ENCODE results near the gene PDZD8.

The PDZD8 gene

DNA sequence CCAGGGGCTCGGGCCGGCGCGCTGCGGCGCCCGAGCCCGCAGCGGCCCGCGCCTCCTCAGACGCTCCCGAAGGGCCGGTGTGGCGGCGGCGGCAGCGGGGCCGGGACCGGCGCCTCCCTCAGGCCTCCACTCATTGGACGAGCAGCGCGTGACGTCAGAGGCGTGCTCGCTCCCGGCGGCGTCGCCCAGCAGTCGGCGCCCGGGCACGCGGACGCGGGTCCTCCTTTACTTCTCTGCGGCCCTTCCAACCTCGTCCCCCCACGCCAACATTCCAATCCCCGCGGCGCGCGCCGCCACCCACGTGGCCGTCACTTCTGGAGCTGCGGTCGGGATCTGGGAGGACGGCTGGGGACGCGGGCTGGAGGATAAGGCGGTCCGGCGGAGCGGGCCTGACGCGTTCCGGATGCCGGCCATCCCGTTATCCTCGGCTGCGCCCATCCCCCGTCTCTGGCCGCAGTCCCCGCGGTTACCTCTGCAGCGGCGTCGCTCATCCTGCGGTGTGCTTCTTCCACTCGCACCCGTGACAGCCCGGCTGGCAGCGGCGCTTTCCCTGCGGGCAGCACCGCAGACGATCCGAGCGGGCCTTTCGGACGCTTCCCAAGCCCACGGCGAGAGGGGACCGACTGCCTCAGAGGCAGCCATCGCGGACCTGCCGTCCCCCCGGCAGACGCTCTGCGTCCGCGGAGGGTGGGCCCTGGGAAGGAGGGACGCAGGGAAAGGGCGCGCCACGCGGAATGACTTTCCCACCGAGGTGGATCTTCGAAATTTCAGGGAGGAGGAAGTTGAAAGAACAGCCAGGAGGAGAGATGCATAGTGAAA is at the start of gene PDZD8:
TSS of gene PDZD8 (minus strand) at position 81 of the 819 bp plus-strand sequence. CDS start 213 bp downstream, outside the sequence.
- peak; percentile 92 for DNase-seq

DNA sequence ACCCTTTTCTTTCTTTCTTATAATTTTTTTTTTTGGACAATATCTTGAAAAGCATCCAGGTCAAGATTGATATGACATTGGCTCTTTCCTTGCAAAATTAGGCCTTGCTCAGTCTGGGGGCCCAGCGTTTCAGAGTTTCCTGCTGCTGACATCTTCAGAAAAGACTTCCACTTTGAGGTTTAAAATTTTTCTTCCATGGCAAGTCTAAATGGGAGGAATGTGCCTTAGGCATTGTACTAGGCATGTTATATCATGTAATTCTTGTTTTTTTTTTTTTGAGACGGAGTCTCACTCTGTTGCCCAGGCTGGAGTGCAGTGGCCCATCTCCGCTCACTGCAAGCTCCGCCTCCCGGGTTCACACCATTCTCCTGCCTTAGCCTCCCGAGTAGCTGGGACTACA is 48.9 kb upstream of the PDZD8 start:
- DNase-seq: no peak

DNA sequence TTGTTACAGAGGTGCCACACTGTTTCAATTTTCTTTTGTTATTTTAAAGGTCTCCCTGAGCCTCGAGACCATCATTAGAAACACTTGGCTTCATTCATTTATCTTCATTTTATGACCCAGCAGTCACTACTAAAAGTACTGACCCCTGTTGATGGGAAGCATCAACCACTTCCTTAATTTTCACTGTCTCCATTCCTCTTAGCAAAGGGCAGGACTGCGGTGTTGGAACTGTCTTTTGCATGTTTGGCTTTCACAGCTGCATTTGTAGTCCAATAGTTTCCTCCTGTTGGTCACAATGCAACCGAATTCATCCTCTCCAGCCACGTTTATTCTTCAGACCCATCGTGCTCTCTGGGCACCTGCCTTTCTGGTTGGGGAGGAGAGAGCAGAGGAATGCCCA is 46.7 kb upstream of the PDZD8 start:
- no peak for DNase-seq

GRCh38 chr10:117420768-117421167 is 45.5 kb upstream of the PDZD8 start:
- DNase-seq: no peak

DNA sequence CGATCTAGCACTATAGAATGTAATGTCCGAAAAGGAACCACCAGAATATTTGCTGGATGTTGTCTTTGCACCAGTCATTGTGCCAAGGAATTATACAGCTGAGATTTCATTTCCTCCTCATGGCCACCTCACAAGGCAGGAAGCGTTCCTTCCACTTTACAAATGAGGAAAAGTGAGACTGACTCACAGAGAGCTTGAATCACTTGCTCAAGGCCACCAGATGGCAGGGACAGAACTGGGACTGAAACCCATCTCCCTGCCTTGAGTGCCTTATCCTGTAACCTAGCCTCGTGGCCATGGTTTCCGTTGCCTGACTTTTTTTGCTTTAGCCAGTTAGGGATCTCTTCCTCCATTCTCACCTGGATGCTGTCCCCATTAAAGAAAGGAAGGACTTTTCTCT is 44.7 kb upstream of the PDZD8 start:
- no peak for DNase-seq

GRCh38 chr10:117419159-117419558 is 43.9 kb upstream of the PDZD8 start:
- no peak for DNase-seq

DNA sequence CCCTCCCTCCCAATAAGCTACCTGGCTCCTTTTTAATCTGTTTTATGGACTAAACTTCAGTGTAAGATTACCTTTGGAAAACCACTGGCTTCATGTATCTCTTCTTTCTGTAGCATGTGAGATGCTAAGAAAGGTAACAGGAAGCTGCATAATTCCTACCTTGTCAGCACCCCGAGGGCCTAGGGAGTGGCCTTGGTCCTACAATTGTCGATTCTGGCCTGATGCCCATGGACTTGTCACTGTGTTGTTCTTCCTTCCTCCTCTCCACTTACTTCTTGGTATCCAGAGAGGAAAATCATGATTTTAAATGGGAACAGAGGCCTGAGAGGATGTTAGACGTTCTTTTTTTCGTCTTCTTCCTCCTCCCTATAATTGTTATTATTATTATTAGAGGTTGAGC is 42.9 kb upstream of the PDZD8 start:
- DNase-seq: no peak

DNA sequence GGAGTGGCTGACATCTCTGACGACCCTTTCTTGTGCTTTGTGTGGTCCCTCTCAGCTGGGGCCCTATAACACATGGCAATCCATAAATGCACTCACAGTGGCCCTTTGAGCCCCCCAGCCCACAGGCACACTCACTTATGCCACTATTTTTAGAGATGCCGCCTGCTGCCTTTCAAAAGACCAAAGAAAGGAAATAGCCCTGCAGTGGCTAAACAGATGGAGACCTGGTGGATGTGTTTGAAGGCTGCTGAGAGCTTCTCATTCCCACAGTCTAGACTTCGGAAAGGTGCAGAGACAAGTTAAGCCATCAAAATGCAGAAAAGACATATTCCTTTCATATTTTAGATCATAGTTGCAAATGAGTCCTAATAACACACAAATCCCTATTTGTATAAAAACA is 42.0 kb upstream of the PDZD8 start:
- no peak for DNase-seq

DNA sequence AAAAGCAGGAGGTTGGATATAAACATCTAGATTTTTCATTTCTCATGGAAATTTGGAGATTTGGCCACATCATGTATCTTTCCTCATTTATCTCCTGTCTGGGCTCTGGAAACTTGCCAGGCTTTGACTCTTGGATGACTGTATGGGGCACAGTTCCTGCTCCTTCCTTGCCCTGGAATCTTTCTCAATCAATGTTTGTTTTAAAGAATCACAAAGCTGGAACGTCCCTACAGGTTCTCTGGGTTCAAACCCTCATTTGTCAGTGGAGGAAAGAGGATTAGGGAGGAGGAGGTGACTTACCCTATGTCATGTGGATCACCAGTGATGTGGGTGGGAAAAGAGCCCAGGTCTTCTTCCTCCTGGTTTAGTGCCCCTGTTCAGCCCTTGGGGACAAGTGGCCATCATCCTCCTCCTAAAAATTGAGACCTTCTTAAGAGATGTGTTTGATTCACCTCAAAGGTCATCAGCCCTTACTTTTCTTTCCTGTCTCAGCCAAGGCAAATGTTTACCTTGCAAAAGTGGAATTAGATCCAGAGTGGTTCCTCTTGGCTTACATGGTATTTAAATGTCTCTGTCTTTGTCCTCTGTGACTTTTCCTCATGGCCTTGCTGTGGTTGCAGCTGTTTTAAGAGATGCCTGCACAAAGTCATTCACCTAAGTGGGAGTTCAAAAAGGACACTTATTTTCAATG is 38.8 kb upstream of the PDZD8 start:
- DNase-seq: no peak

DNA sequence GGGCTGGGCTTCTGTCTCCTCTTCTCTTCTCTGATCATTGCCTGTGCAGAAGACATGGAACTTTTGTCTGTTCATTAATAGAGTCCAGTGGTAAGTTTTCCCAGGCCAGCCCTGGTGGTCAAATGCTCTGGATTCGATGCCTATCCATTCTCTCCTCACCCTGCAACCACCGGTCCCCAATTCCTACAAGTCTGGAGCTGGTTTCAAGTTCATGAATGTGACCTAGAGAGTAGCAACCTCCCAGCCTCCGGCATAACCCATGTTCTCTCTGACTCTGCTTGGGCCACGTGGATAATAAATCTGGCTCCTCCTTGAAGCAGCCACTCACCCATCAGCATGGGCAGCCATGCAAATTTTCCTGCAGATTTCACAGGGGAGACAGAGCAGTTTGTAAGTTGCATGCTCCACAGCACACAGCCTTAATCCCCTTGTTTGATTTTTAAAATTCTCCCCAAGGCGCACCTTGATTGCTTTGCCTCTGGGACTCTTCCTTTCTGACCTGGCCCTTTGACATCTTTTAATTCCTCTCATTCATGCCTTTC is 37.3 kb upstream of the PDZD8 start:
- DNase-seq: no peak

- DNase-seq: no peak
These were observed 36.5 kb upstream of the PDZD8 start for GRCh38 chr10:117411479-117412399.

- DNase-seq: no peak
These were observed 35.3 kb upstream of the PDZD8 start for GRCh38 chr10:117410557-117410956.

DNA sequence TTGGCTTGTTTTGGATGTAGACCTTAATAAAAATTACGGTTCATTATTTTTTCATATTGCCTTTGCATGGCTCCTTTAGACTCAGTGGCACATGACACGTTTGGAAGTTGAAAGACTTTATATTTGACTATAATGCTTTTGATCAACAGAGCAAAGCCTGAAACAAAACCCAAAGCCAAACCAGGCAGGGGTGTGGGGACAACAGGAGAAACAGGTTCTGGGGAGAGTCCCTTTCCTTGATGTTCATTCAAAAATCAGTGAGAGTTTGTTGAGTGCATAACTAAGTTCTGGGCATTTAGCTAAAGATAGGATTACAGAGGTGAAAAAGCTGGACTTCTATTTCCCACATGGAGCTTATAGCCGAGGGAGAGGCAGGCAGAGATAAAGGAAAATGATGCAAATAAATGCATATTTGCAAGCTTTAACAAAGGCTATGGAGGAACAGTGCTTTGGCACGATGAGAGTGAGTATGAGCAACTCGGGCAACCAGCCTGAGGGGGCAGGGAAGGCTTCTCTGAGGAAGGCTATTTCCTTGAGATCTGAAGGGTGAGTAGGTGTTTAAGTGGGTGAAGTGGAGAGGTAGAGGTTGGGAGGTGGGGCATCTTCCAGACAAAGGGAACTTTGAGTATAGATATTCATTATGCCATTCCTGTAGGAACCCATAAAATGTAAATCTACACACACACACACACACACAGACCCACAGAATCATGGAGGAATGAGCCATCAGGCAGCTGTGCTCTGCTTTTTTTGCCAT is 34.5 kb upstream of the PDZD8 start:
- no peak for DNase-seq

DNA sequence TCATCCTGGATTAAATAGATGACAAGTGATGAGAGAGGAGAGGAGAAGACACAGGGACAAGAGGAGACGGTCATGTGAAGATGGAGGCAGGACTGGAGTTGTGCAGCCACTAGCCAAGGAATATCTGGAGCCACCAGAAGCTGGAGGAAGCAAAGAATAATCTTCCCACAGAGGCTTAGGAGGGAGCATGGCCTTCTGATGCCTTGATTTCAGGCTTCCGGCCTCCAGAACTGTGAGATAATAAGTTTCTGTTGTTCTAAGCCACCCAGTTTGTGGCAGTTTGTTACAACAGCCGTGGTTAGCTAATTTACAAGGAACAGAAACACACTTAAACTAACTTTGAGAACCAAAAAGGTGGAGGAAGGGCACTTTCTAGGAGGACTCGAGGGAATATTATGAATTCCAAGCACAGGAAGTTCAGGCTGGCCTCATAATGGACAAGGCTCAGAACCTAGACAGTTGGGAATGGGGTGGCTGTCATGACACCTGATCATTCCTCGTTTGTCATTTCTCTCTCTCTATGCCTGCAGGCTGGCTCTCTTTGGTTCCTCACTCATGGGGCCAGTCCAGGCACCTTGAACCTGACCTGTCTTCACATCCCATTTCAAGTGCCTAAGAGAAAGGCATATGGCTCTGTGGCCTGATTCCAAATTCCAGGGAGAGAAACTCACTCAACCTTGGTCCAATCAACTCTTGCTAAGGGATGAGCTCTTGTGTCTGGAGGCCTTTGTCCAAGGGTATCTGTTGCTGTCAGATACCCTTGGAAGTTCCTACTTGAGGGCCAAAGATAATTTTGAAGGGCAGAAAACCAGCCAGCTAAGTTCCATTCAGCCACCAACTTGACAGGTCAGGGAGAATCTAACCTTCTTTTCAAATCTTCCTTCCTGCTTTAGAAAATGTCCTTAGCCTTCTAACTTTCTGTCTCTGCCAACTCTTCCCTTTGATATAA is 33.5 kb upstream of the PDZD8 start:
- DNase-seq: no peak

DNA sequence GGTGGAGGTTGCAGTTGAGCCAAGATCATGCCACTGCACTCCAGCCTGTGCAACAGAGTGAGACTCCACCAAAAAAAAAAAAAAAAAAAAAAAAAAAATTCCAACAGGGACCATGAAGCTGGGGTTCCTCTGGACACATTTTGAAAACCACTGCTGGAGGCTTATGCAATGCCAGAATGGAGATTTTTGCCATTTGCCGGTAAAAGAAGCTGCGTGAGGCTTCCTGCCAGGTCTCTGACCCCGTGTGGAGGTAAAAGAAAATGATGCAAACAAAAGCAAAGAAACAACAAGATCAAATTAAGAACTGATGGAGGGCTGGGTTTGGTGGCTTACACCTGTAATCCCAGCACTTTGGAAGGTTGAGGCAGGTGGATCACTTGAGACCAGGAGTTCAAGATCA is 30.5 kb upstream of the PDZD8 start:
- DNase-seq: no peak

DNA sequence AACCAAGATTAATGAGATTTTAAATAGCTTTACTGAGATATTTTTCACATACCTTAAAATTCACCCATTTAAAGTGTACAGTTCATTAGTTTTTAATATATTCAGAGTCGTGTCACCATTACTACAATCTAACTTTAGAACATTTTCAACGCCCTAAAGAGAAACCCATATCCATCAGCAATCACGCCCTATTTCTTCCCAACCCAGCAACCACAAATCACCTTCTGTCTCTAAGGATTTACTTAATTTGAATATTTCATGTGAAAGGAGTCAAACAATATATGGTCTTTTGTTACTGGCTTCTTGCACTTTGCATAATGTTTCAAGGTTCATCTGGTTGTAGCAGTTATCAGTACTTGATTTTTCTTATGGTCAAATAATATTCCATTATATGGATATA is 25.1 kb upstream of the PDZD8 start:
- no peak for DNase-seq

- no peak for DNase-seq
These were observed 24.3 kb upstream of the PDZD8 start for GRCh38 chr10:117399341-117400196.

DNA sequence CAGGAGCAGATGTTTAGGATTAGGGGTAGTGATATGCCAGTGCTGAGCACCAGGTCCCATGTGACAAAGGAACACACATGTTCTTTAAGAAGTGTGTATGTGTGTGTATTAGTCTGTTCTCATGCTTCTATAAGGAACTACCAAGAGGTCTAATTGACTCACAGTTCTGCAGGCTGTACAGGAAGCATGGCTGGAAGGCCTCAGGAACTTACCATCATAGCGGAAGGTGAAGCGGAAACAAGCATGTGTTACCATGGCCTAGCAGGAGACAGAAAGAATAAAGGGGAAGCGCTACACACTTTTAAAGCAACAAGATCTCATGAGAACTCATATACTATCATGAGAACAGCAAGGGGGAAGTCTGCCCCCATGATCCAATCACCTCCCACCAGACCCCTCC is 22.8 kb upstream of the PDZD8 start:
- DNase-seq: no peak

DNA sequence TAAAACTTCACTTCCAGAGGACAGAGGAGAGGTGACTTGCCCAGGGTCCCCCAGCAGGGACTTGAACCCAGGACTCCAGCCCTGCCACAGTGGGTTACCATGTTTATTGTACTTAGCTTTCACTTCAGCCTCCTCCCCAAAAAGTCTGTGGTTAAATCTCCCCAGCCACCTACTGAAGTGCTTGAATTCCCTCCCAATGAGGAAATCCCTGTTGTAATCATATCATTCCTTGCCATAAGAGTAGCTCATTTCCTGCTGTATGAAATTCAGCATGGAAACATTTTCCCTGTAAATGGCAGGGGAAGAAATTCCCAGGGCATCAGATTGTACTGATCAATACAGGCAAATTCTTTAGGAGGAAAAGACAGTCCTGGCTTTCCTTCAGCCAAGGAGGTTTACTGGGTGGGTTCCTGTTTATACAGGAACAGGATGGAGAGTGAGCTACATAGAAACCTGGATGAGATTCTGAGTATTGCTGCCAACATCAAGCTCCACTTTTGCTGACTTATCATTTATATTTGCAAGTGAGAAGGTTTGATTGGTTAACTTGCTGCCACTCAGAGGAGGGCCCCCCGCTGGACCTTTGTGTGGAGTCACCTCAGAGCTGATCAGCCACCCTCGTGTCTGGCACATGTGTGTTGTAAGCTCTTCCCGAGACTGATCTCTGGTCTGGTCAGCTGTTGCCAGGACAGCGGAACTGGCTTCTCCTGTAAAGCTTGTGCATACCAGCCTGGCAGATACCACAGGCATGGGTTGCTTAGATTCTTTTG is 16.4 kb upstream of the PDZD8 start:
- DNase-seq: no peak

Measured in activated CD4-positive, alpha-beta T cell treated with anti-CD3 and anti-CD28 coated beads for 48 hours (primary cell).